Measurements from ENCODE around the gene BIK. TPM values are rescaled to one million over a fixed set of nuclear protein-coding genes. Genes with fewer than 3 reads are reported as not detected.

Gene BIK
- total and polyA plus RNA-seq, 2 donors (not counting 1 experiment from before 2014, with no cell fraction given), result not detected

- TF ChIP-seq EZH2 (IDR thresholded peaks at IDR 0.05; ENCODE audit: low read length, missing control alignments), result no peak
- TF ChIP-seq CTCF (conservative IDR thresholded peaks at IDR 0.05 in 1 of 2, IDR thresholded peaks at IDR 0.05 in 1 of 2; ENCODE audit: low read depth in 1 of 2, low read length in 2 of 2), result no peak
- Histone ChIP-seq H3K4me1 (ENCODE audit: control insufficient read depth, extremely low read depth, insufficient read depth, low read length) (peaks cover 2% of the 10 kb centered on the region), H3K27ac (ENCODE audit: insufficient read depth, low read length) (no peak overlapping the region), H3K4me2 (ENCODE audit: extremely low read depth, insufficient read depth, low read length) (no peak overlapping the region), H4K20me1 (ENCODE audit: control insufficient read depth, extremely low read depth, insufficient read depth, low read length) (no peaks in the 10 kb centered on the region), H3K27me3 (ENCODE audit: control insufficient read depth, insufficient read depth, low read length) (peaks cover 25% of the 10 kb centered on the region), H2AFZ (ENCODE audit: low read length) (no peak overlapping the region), H3K9ac (ENCODE audit: insufficient read depth, low read length) (no peak overlapping the region), H3K79me2 (ENCODE audit: control insufficient read depth, insufficient read depth, low read length) (no peaks in the 10 kb centered on the region), H3K36me3 (ENCODE audit: control insufficient read depth, insufficient read depth, low read length) (no peaks in the 10 kb centered on the region), H3K9me3 (ENCODE audit: control insufficient read depth, insufficient read depth, low read depth, low read length) (no peaks in the 10 kb centered on the region), H3K4me3 (replicated peaks in 1 of 4; ENCODE audit: control extremely low read depth in 1 of 4, insufficient read depth in 1 of 4, low read depth in 3 of 4, low read length in 4 of 4) (no peak overlapping the region)
- DNase-seq (ENCODE audit: low read depth in 2 of 2), result no peak
These were observed 4.2 kb upstream of the BIK start for GRCh38 chr22:43106302-43106701.

GRCh38 chr22:43109511-43109910, 1.0 kb upstream of the BIK start:
- Histone ChIP-seq H3K4me3 (replicated peaks in 1 of 4; ENCODE audit: control extremely low read depth in 1 of 4, insufficient read depth in 1 of 4, low read depth in 3 of 4, low read length in 4 of 4) (no peak overlapping the region), H3K79me2 (ENCODE audit: control insufficient read depth, insufficient read depth, low read length) (no peaks in the 10 kb centered on the region), H3K9me3 (ENCODE audit: control insufficient read depth, insufficient read depth, low read depth, low read length) (no peaks in the 10 kb centered on the region), H3K9ac (ENCODE audit: insufficient read depth, low read length) (no peak overlapping the region), H3K4me1 (ENCODE audit: control insufficient read depth, extremely low read depth, insufficient read depth, low read length) (peaks cover 2% of the 10 kb centered on the region), H2AFZ (ENCODE audit: low read length) (no peak overlapping the region), H3K36me3 (ENCODE audit: control insufficient read depth, insufficient read depth, low read length) (no peaks in the 10 kb centered on the region), H3K27me3 (ENCODE audit: control insufficient read depth, insufficient read depth, low read length) (peaks cover 37% of the 10 kb centered on the region), H3K4me2 (ENCODE audit: extremely low read depth, insufficient read depth, low read length) (no peak overlapping the region), H4K20me1 (ENCODE audit: control insufficient read depth, extremely low read depth, insufficient read depth, low read length) (no peaks in the 10 kb centered on the region), H3K27ac (ENCODE audit: insufficient read depth, low read length) (no peak overlapping the region)
- TF ChIP-seq EZH2 (IDR thresholded peaks at IDR 0.05; ENCODE audit: low read length, missing control alignments) (no peak), CTCF (conservative IDR thresholded peaks at IDR 0.05 in 1 of 2, IDR thresholded peaks at IDR 0.05 in 1 of 2; ENCODE audit: low read depth in 1 of 2, low read length in 2 of 2) (no peak)
- DNase-seq (ENCODE audit: low read depth in 2 of 2), result no peak

GRCh38 chr22:43109921-43110443, 568 bp upstream of the BIK start:
- H3K4me2 ChIP-seq (ENCODE audit: extremely low read depth, insufficient read depth, low read length), result peak overlapping the region; percentile 51
- TF ChIP-seq CTCF (conservative IDR thresholded peaks at IDR 0.05 in 1 of 2, IDR thresholded peaks at IDR 0.05 in 1 of 2; ENCODE audit: low read depth in 1 of 2, low read length in 2 of 2), result no peak
- no peak for TF ChIP-seq EZH2 (IDR thresholded peaks at IDR 0.05; ENCODE audit: low read length, missing control alignments)
- DNase-seq (ENCODE audit: low read depth in 2 of 2), result no peak
- H3K79me2 ChIP-seq (ENCODE audit: control insufficient read depth, insufficient read depth, low read length), result no peaks in the 10 kb centered on the region
- no peaks in the 10 kb centered on the region for H3K36me3 ChIP-seq (ENCODE audit: control insufficient read depth, insufficient read depth, low read length)
- H4K20me1 ChIP-seq (ENCODE audit: control insufficient read depth, extremely low read depth, insufficient read depth, low read length), result no peaks in the 10 kb centered on the region
- H3K4me3 ChIP-seq (replicated peaks in 1 of 4; ENCODE audit: control extremely low read depth in 1 of 4, insufficient read depth in 1 of 4, low read depth in 3 of 4, low read length in 4 of 4), result peak overlapping the region in 3 of 4 experiments; percentile 21 to 44 (median 39)
- no peak overlapping the region for H3K27ac ChIP-seq (ENCODE audit: insufficient read depth, low read length)
- H2AFZ ChIP-seq (ENCODE audit: low read length), result no peak overlapping the region
- H3K27me3 ChIP-seq (ENCODE audit: control insufficient read depth, insufficient read depth, low read length), result peaks cover 40% of the 10 kb centered on the region
- H3K4me1 ChIP-seq (ENCODE audit: control insufficient read depth, extremely low read depth, insufficient read depth, low read length), result peaks cover 2% of the 10 kb centered on the region
- H3K9me3 ChIP-seq (ENCODE audit: control insufficient read depth, insufficient read depth, low read depth, low read length), result no peaks in the 10 kb centered on the region
- H3K9ac ChIP-seq (ENCODE audit: insufficient read depth, low read length), result no peak overlapping the region

Measured in fibroblast of lung (primary cell).